GM06990 (cell line): Measurements from ENCODE around the gene CATSPERB.

ENCODE experiments used
- DNase-seq: peaks from one replicate; pipeline ENCODE4 v3.0.0-alpha.2; 2011; ENCODE audit not compliant: insufficient read length; ENCODE audit errors: extremely low read depth
- H3K27me3 ChIP-seq: replicated peaks from 2 replicates; pipeline ENCODE4 v1.6.0; 2011; ENCODE audit warnings: low read length; ENCODE audit not compliant: control insufficient read depth, insufficient read depth
- H3K36me3 ChIP-seq: 2 replicates; pipeline ENCODE4 v1.5.1; 2011; ENCODE audit warnings: low read length; ENCODE audit not compliant: control insufficient read depth, insufficient read depth
- H3K4me3 ChIP-seq: replicated peaks from 2 replicates; pipeline ENCODE4 v1.5.1; 2011; ENCODE audit warnings: low read depth, mild to moderate bottlenecking, control low read depth, low read length
- CTCF ChIP-seq: IDR thresholded peaks from 2 replicates; pipeline ENCODE4 v1.5.1; 2011; ENCODE audit warnings: low read length, control low read depth, mild to moderate bottlenecking, inconsistent platforms; ENCODE audit not compliant: insufficient read depth, poor library complexity, severe bottlenecking

Gene CATSPERB

GRCh38 chr14:91731986-91732385 lies at the start of gene CATSPERB:
CATSPERB (minus strand) TSS chr14:91732086; CDS start chr14:91729479, 2,607 bp downstream.
- H3K27me3 ChIP-seq: no peaks in the 10 kb centered on the region; the same call in 1 of the 2 replicates
- no peak for TF ChIP-seq CTCF
- H3K4me3 ChIP-seq: no peak within 1 kb of the TSS
- no peaks in the 10 kb centered on the region for H3K36me3 ChIP-seq
- no peak for DNase-seq

- H3K4me3 ChIP-seq: no peak overlapping the region
- H3K27me3 ChIP-seq: no peaks in the 10 kb centered on the region
- DNase-seq: no peak
- no peak for TF ChIP-seq CTCF
- H3K36me3 ChIP-seq: no peaks in the 10 kb centered on the region
Measured at GRCh38 chr14:91780452-91780851, 48.6 kb upstream of the CATSPERB start.

- no peak for TF ChIP-seq CTCF
- no peaks in the 10 kb centered on the region for H3K36me3 ChIP-seq
- H3K27me3 ChIP-seq: no peaks in the 10 kb centered on the region
- no peak overlapping the region for H3K4me3 ChIP-seq
- no peak for DNase-seq
Measured at GRCh38 chr14:91778217-91778616, 46.3 kb upstream of the CATSPERB start.

- no peak for TF ChIP-seq CTCF
- DNase-seq: no peak
- Histone ChIP-seq H3K4me3 (no peak overlapping the region), H3K36me3 (no peaks in the 10 kb centered on the region), H3K27me3 (no peaks in the 10 kb centered on the region)
Measured at GRCh38 chr14:91774140-91775096, 42.5 kb upstream of the CATSPERB start.

GRCh38 chr14:91770185-91770584 lies 38.3 kb upstream of the CATSPERB start:
- Histone ChIP-seq H3K4me3 (no peak overlapping the region), H3K27me3 (no peaks in the 10 kb centered on the region), H3K36me3 (no peaks in the 10 kb centered on the region)
- no peak for DNase-seq
- TF ChIP-seq CTCF: no peak
